ENCODE measurements around the gene DOCK9.

DNA sequence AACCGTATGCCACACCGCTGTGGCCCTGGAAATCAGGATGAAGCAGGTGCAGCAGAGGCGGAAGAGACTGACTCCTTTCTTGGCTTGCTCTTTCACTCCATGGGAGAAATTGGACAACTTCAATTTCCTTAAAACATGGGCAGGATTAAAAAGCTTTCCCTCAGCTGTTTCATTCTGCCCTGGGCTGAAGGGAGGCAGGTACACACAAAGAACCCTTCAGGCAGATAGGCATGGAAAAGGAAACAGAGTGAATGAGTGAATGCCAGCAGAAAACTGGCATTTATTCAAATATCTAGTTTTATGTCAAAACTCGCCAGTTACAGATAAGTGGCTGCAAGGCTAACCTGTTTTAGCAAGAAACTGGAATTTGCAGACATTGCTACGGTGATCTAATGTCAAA lies 154.4 kb downstream of the DOCK9 start:
- TF ChIP-seq, protein P1, sequence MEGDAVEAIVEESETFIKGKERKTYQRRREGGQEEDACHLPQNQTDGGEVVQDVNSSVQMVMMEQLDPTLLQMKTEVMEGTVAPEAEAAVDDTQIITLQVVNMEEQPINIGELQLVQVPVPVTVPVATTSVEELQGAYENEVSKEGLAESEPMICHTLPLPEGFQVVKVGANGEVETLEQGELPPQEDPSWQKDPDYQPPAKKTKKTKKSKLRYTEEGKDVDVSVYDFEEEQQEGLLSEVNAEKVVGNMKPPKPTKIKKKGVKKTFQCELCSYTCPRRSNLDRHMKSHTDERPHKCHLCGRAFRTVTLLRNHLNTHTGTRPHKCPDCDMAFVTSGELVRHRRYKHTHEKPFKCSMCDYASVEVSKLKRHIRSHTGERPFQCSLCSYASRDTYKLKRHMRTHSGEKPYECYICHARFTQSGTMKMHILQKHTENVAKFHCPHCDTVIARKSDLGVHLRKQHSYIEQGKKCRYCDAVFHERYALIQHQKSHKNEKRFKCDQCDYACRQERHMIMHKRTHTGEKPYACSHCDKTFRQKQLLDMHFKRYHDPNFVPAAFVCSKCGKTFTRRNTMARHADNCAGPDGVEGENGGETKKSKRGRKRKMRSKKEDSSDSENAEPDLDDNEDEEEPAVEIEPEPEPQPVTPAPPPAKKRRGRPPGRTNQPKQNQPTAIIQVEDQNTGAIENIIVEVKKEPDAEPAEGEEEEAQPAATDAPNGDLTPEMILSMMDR (IDR thresholded peaks at IDR 0.05), result no peak
- no peak for TF ChIP-seq POLR2A (IDR thresholded peaks at IDR 0.05; ENCODE audit: low read depth)
- no peak for TF ChIP-seq EP300 (IDR thresholded peaks at IDR 0.05)
- no peak for TF ChIP-seq POLR2AphosphoS5 (IDR thresholded peaks at IDR 0.05)

Measured in esophagus muscularis mucosa (tissue), 4 donors.